PC-3 (cell line): ENCODE data around the gene CTDNEP1. TPM values are rescaled to one million over a fixed set of nuclear protein-coding genes. Genes with fewer than 3 reads are reported as not detected.

Source experiments
- ATAC-seq: fragments of 200-7000 bp; cut with Tn5 transposase; 2 replicates; pipeline ENCODE4 v1.9.1; 2020; ENCODE audit warnings: mild to moderate bottlenecking, moderate library complexity
- BruUV-seq: library from RNA; stranded (reverse); fragments of 400-500 nt; replicated peaks from 2 replicates; lab custom pipeline; 2021; lab: Mats Ljungman, UMichigan
- CTCF ChIA-PET: fragments of 300-600 bp; sonication (Branson Sonifier 250); formaldehyde crosslinking; loops from one replicate; lab custom pipeline; 2022; ENCODE audit warnings: antibody characterized with exemption; lab: Charles Lee
- POLR2A ChIA-PET: fragments of 300-600 bp; sonication (Branson Sonifier 250); formaldehyde crosslinking; loops from one replicate; lab custom pipeline; 2022; ENCODE audit warnings: antibody characterized with exemption; ENCODE audit not compliant: unreplicated experiment; lab: Charles Lee
- DNase-seq: peaks from one replicate; pipeline ENCODE4 v3.0.0-alpha.2; 2015
- H2AFZ ChIP-seq: fragments of 300-600 bp; sonication (generic); 2 replicates; pipeline ENCODE4 v1.6.0; 2016; ENCODE audit warnings: antibody characterized with exemption, low read length
- H3F3A ChIP-seq: fragments of 300-600 bp; sonication (generic); one replicate; pipeline ENCODE4 v1.6.0; 2017; ENCODE audit warnings: antibody characterized with exemption, low read length, control low read depth, mild to moderate bottlenecking; ENCODE audit not compliant: unreplicated experiment
- H3K27ac ChIP-seq: fragments of 300-600 bp; sonication (generic); 2 replicates; pipeline ENCODE4 v1.5.1; 2016; ENCODE audit warnings: mild to moderate bottlenecking, low read length
- H3K27me3 ChIP-seq: fragments of 300-600 bp; sonication (generic); 2 replicates; pipeline ENCODE4 v1.6.1; 2016; ENCODE audit warnings: low read length, mixed read lengths
- H3K36me3 ChIP-seq: fragments of 300-600 bp; sonication (generic); 2 replicates; pipeline ENCODE4 v1.6.1; 2016; ENCODE audit warnings: low read depth, mixed run types, low read length, mixed read lengths
- H3K4me1 ChIP-seq: fragments of 300-600 bp; sonication (generic); 2 replicates; pipeline ENCODE4 v1.5.1; 2016; ENCODE audit warnings: low read length; ENCODE audit not compliant: insufficient read depth
- H3K4me2 ChIP-seq: fragments of 300-600 bp; sonication (generic); 2 replicates; pipeline ENCODE4 v1.6.0; 2016; ENCODE audit warnings: low read length
- H3K4me3 ChIP-seq: fragments of 300-600 bp; sonication (generic); 2 replicates; pipeline ENCODE4 v1.5.1; 2016; ENCODE audit warnings: mild to moderate bottlenecking, low read length, mixed read lengths
- H3K79me2 ChIP-seq: fragments of 300-600 bp; sonication (generic); 2 replicates; pipeline ENCODE4 v1.6.1; 2017; ENCODE audit warnings: low read length, mixed read lengths
- H3K9ac ChIP-seq: fragments of 300-600 bp; sonication (generic); 2 replicates; pipeline ENCODE4 v1.6.0; 2016; ENCODE audit warnings: mild to moderate bottlenecking, low read length
- H3K9me2 ChIP-seq: fragments of 300-600 bp; sonication (generic); replicated peaks from 2 replicates; pipeline ENCODE4 v1.6.1; 2016; ENCODE audit warnings: mixed run types, low read length, mixed read lengths
- H3K9me3 ChIP-seq: fragments of 300-600 bp; sonication (generic); 2 replicates; pipeline ENCODE4 v1.6.1; 2016; ENCODE audit warnings: low read length, mixed read lengths
- H4K20me1 ChIP-seq: fragments of 300-600 bp; sonication (generic); 2 replicates; pipeline ENCODE4 v1.6.1; 2016; ENCODE audit warnings: low read length, mixed read lengths
- EZH2 ChIP-seq: fragments of 300-600 bp; sonication (generic); IDR thresholded peaks from one replicate; pipeline ENCODE4 v1.6.1; 2017; ENCODE audit warnings: antibody characterized with exemption, mild to moderate bottlenecking, low read length; ENCODE audit not compliant: unreplicated experiment
- EZH2phosphoT487 ChIP-seq: fragments of 300-600 bp; sonication (generic); IDR thresholded peaks from 2 replicates; pipeline ENCODE4 v1.6.1; 2018; ENCODE audit warnings: mild to moderate bottlenecking, antibody characterized with exemption, low read length, borderline replicate concordance
- intact Hi-C: fragments of 100-400 bp; cut with micrococcal nuclease; formaldehyde crosslinking; loops from 2 replicates; pipeline ENCODE4 v1.9.0; 2023
- total RNA-seq: library from RNA; depleted of rRNA; stranded (reverse); fragments of >200 nt; gene quantifications from 2 replicates; pipeline ENCODE4 v1.2.3, GENCODE V29; 2014
- TF ChIP-seq, protein P1 (sequence below): fragments of 300-600 bp; sonication (generic); conservative IDR thresholded peaks from 2 replicates; pipeline ENCODE4 v1.5.1; 2017; ENCODE audit warnings: antibody characterized with exemption, low read depth, mild to moderate bottlenecking, low read length

CTDNEP1 gene
- total RNA-seq, 1 experiment from 2014 or later: 52.4 TPM

DNA sequence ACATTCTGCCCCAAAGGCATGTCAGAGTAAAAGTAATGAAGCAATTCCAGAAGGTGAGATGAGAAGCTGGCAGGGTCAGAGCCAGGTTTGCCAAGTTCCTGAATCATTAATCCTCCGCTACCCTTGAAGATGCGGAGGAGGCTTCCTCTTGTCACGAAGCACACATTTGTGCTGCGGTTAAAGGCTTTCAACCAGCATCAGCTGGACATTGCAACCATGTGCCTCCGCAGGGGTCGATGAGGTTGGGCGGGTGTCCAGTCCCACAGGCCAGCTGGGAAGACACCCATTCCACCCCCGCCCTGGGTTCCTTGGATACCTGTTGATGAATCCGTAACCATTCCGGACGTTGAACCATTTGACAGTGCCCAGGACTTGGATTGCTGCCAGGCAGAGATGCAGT, 41.6 kb upstream of the CTDNEP1 start:
- DNase-seq (no peak), ATAC-seq (no peak)
- no peak overlapping the region for H3K4me3 ChIP-seq
- H3K9me2 ChIP-seq: no peaks in the 10 kb centered on the region
- no peaks in the 10 kb centered on the region for H3K36me3 ChIP-seq
- ChIA-PET POLR2A (no interaction called here), CTCF (no interaction called here)
- H3K4me1 ChIP-seq: peaks cover 7% of the 10 kb centered on the region; the same call in 1 of the 2 replicates
- H3K27ac ChIP-seq: no peak overlapping the region
- no peaks in the 10 kb centered on the region for H3K27me3 ChIP-seq
- H3K9me3 ChIP-seq: no peaks in the 10 kb centered on the region
- TF ChIP-seq EZH2phosphoT487 (no peak), EZH2 (no peak)
- TF ChIP-seq, protein P1, sequence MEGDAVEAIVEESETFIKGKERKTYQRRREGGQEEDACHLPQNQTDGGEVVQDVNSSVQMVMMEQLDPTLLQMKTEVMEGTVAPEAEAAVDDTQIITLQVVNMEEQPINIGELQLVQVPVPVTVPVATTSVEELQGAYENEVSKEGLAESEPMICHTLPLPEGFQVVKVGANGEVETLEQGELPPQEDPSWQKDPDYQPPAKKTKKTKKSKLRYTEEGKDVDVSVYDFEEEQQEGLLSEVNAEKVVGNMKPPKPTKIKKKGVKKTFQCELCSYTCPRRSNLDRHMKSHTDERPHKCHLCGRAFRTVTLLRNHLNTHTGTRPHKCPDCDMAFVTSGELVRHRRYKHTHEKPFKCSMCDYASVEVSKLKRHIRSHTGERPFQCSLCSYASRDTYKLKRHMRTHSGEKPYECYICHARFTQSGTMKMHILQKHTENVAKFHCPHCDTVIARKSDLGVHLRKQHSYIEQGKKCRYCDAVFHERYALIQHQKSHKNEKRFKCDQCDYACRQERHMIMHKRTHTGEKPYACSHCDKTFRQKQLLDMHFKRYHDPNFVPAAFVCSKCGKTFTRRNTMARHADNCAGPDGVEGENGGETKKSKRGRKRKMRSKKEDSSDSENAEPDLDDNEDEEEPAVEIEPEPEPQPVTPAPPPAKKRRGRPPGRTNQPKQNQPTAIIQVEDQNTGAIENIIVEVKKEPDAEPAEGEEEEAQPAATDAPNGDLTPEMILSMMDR: no peak
- BruUV-seq: no TSS peak
- H3F3A ChIP-seq: no peaks in the 10 kb centered on the region
- intact Hi-C loops: no loop called here
- no peak overlapping the region for H2AFZ ChIP-seq
- H3K4me2 ChIP-seq: no peak overlapping the region
- H3K79me2 ChIP-seq: no peaks in the 10 kb centered on the region
- no peaks in the 10 kb centered on the region for H4K20me1 ChIP-seq
- no peak overlapping the region for H3K9ac ChIP-seq

DNA sequence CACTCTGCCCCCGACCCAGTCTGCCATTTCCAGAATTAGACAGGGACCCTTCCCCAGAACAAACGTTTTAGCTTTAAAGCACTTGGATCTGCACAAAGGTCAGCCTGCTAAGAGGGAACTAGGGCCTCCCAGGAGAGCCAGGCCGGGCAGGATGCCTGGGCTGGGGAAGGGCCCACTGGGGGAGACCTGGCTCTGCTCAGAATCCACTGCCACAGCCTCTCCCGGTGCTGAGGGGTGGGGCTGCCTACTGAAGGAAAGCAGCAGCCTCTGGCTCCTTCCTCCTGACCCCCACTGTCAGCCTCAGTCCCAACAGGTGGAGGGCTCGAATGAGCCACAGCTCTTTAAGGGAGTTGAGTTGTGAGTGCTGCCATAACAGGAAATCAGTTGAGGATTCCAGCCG, 41.2 kb upstream of the CTDNEP1 start:
- no peak overlapping the region for H3K9ac ChIP-seq
- no peaks in the 10 kb centered on the region for H3K36me3 ChIP-seq
- ATAC-seq: no peak
- CTCF ChIA-PET: no interaction called here
- BruUV-seq: no TSS peak
- POLR2A ChIA-PET: no interaction called here
- H3K9me2 ChIP-seq: no peaks in the 10 kb centered on the region
- H3K9me3 ChIP-seq: no peaks in the 10 kb centered on the region
- TF ChIP-seq, protein P1: no peak
- TF ChIP-seq EZH2 (no peak), EZH2phosphoT487 (no peak)
- no peaks in the 10 kb centered on the region for H3K27me3 ChIP-seq
- H3K79me2 ChIP-seq: no peaks in the 10 kb centered on the region
- intact Hi-C loops: no loop called here
- no peaks in the 10 kb centered on the region for H4K20me1 ChIP-seq
- DNase-seq: no peak
- H3K4me2 ChIP-seq: no peak overlapping the region
- H2AFZ ChIP-seq: no peak overlapping the region
- H3K4me1 ChIP-seq: peaks cover 7% of the 10 kb centered on the region; the same call in 1 of the 2 replicates
- no peak overlapping the region for H3K4me3 ChIP-seq
- H3K27ac ChIP-seq: no peak overlapping the region
- no peaks in the 10 kb centered on the region for H3F3A ChIP-seq

DNA sequence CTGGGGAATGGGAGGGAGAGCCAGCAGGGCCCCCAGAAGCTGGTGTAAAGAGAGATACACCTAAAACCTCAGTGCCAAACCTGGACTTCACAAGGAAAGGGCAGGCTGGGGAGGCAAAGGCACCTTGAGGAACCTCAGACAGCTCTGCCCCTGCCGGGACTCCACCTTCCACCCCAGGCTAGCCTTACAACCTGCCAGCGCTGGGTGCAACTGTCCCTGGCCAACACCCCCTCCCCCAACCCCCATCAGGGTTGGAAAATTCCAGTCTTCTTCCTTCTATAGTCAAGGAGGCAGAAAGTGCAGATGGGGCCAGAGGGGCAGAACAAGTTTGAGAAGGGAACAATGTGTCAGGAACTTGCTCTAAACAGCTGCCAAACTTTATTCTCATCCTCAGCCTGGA, 40.7 kb upstream of the CTDNEP1 start:
- Histone ChIP-seq H3K4me2 (no peak overlapping the region), H3K9me2 (no peaks in the 10 kb centered on the region), H3F3A (no peaks in the 10 kb centered on the region), H3K27me3 (no peaks in the 10 kb centered on the region), H3K4me1 (peaks cover 7% of the 10 kb centered on the region; the same call in 1 of the 2 replicates), H3K27ac (no peak overlapping the region), H2AFZ (no peak overlapping the region), H3K4me3 (no peak overlapping the region), H3K9me3 (no peaks in the 10 kb centered on the region), H3K79me2 (no peaks in the 10 kb centered on the region), H3K9ac (no peak overlapping the region), H3K36me3 (no peaks in the 10 kb centered on the region), H4K20me1 (no peaks in the 10 kb centered on the region)
- ChIA-PET POLR2A (no interaction called here), CTCF (interaction anchor here (0.7 kb wide), 1 partner anchor 10 kb away, joined by 3 read pairs; no protein-coding TSS in a partner anchor)
- intact Hi-C loops: no loop called here
- no peak for TF ChIP-seq EZH2phosphoT487
- TF ChIP-seq, protein P1: no peak
- TF ChIP-seq EZH2: no peak
- no peak for ATAC-seq
- no peak for DNase-seq
- BruUV-seq: no TSS peak
